HL-60 (cell line): Measurements from ENCODE around the gene PRICKLE2.

Source experiments
- DNase-seq, 2 experiments: peaks; one replicate each; pipeline ENCODE4 v3.0.0-alpha.2; 2010 to 2020; ENCODE audit warnings: low read depth in 1 of 2, low spot score in 1 of 2
- H3K27ac ChIP-seq: fragments of 250-450 bp; sonication (Bioruptor Pico); replicated peaks from 2 replicates; pipeline ENCODE4 v1.5.1; 2020; ENCODE audit warnings: mild to moderate bottlenecking, moderate library complexity
- H3K27me3 ChIP-seq: fragments of 250-450 bp; sonication (Bioruptor Pico); 2 replicates; pipeline ENCODE4 v1.5.1; 2021; ENCODE audit warnings: mild to moderate bottlenecking, moderate library complexity; ENCODE audit not compliant: insufficient read depth, poor library complexity, severe bottlenecking
- H3K4me3 ChIP-seq: replicated peaks from 2 replicates; pipeline ENCODE4 v1.5.1; 2011; ENCODE audit warnings: mild to moderate bottlenecking, control low read depth, low read length; ENCODE audit not compliant: insufficient read depth
- GABPA ChIP-seq: IDR thresholded peaks from 2 replicates; pipeline ENCODE4 v1.6.1; 2012; ENCODE audit warnings: low read depth
- POLR2AphosphoS5 ChIP-seq: IDR thresholded peaks from 2 replicates; pipeline ENCODE4 v1.6.1; 2012; ENCODE audit warnings: low read depth
- SPI1 ChIP-seq: IDR thresholded peaks from 2 replicates; pipeline ENCODE4 v1.6.1; 2012; ENCODE audit warnings: low read depth, mild to moderate bottlenecking, borderline replicate concordance
- TF ChIP-seq, protein P1 (sequence below): IDR thresholded peaks from one replicate; pipeline ENCODE4 v1.5.1; 2011; ENCODE audit warnings: low read length, control low read depth, inconsistent platforms; ENCODE audit not compliant: insufficient read depth
- TF ChIP-seq, protein P2 (sequence below): IDR thresholded peaks from 2 replicates; pipeline ENCODE4 v1.6.1; 2012; ENCODE audit warnings: low read depth; ENCODE audit not compliant: insufficient replicate concordance

The PRICKLE2 gene

DNA sequence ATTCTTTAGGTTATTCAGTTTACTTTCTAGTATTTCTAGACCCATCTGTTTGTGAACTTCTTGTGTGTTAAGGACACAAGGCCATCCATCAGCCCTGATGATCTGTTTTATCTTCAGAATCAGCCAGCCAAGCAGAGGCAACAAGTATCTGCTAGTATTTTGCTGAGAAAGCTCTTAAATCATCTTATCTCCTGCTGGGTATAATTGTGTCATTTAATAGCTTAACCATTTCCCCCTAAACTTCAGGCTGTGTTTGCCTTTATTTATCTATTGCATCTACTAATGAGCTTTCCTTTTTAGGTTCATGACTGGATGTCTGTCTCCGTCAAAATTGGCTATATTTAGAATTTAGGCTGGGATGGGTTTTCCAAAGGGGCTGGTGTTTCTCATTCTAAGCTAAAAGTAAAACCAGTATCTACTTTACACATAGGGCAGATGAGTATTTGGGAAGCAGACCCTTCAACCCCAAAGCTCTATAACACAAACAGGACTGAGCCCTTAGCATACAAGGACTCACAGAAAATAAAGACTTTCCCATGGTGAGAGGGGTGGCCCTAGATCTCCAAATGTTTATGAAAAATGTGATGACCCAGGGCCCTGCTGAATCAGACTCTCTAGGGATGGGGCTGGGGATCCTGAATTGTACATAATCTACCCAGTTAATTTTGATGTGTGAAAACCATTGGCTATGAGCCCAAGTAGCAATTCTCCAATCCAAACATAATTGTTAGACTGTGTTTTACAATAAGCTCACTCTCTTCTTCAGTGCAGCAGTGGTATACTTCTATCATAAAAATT, 136.7 kb downstream of the PRICKLE2 start:
- DNase-seq: no peak
- Histone ChIP-seq H3K4me3 (no peak overlapping the region), H3K27ac (no peak overlapping the region), H3K27me3 (peaks cover 2% of the 10 kb centered on the region)
- TF ChIP-seq POLR2AphosphoS5: no peak
- no peak for TF ChIP-seq GABPA
- TF ChIP-seq, protein P1, sequence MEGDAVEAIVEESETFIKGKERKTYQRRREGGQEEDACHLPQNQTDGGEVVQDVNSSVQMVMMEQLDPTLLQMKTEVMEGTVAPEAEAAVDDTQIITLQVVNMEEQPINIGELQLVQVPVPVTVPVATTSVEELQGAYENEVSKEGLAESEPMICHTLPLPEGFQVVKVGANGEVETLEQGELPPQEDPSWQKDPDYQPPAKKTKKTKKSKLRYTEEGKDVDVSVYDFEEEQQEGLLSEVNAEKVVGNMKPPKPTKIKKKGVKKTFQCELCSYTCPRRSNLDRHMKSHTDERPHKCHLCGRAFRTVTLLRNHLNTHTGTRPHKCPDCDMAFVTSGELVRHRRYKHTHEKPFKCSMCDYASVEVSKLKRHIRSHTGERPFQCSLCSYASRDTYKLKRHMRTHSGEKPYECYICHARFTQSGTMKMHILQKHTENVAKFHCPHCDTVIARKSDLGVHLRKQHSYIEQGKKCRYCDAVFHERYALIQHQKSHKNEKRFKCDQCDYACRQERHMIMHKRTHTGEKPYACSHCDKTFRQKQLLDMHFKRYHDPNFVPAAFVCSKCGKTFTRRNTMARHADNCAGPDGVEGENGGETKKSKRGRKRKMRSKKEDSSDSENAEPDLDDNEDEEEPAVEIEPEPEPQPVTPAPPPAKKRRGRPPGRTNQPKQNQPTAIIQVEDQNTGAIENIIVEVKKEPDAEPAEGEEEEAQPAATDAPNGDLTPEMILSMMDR: no peak
- TF ChIP-seq, protein P2, sequence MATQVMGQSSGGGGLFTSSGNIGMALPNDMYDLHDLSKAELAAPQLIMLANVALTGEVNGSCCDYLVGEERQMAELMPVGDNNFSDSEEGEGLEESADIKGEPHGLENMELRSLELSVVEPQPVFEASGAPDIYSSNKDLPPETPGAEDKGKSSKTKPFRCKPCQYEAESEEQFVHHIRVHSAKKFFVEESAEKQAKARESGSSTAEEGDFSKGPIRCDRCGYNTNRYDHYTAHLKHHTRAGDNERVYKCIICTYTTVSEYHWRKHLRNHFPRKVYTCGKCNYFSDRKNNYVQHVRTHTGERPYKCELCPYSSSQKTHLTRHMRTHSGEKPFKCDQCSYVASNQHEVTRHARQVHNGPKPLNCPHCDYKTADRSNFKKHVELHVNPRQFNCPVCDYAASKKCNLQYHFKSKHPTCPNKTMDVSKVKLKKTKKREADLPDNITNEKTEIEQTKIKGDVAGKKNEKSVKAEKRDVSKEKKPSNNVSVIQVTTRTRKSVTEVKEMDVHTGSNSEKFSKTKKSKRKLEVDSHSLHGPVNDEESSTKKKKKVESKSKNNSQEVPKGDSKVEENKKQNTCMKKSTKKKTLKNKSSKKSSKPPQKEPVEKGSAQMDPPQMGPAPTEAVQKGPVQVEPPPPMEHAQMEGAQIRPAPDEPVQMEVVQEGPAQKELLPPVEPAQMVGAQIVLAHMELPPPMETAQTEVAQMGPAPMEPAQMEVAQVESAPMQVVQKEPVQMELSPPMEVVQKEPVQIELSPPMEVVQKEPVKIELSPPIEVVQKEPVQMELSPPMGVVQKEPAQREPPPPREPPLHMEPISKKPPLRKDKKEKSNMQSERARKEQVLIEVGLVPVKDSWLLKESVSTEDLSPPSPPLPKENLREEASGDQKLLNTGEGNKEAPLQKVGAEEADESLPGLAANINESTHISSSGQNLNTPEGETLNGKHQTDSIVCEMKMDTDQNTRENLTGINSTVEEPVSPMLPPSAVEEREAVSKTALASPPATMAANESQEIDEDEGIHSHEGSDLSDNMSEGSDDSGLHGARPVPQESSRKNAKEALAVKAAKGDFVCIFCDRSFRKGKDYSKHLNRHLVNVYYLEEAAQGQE: no peak

DNA sequence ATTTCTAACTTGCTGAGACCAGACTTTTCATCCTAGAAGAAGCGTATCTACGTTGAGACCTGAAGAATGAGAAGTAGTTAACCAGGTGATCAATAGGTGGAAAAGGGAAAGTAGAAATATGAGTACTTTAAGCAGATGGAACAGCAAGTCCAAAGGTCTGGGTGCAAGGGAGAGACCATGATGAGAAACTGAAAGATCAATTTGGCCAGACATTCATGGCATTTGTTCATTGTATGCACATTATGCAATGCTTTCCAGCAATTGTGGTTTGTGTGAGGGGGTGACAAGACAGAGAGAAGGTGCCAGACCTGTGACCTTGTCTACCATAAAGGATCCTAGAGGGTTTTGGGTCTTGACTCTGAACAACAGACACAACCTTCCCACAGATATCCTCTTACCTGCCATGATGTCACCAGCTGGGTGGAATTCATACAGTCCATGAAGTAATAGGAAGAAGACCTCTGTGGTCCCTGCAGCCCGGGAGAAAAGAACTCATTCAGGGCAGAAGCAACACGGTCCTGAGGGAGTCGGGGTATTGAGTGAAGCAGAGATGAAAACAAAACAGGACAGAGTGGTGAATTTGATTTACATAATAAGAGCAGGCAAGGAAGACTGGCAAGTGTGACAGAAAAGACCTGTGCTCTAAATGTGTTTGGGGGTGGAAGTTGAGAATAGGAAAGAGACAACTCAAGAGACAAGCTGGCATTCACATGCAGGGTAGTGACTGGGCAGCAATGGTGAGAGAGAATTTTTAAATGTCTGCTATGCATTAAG, 138.6 kb downstream of the PRICKLE2 start:
- H3K27ac ChIP-seq: no peak overlapping the region
- TF ChIP-seq POLR2AphosphoS5 (no peak), GABPA (no peak), SPI1 (no peak)
- TF ChIP-seq, protein P2: no peak
- TF ChIP-seq, protein P1: no peak
- H3K27me3 ChIP-seq: peaks cover 2% of the 10 kb centered on the region
- no peak overlapping the region for H3K4me3 ChIP-seq
- DNase-seq: no peak

DNA sequence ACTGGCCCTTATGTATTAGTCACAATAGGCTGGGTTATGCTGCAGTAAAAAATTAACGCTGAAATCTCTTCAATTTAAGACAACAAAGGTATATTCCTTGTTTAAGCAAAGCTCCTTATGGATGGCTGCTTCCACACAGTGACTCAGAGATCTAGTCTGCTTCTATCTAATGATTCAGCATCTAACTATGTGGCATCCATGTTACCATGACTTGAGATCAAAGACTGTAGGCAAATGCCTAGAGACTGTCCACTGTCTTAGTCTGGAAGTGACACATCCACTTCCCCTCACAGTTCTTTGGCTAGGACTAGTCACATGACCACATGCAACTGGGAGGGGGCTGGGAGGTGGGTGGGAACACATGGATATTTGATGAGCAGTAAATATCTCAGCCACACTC, 140.6 kb downstream of the PRICKLE2 start:
- Histone ChIP-seq H3K27me3 (peaks cover 2% of the 10 kb centered on the region), H3K27ac (no peak overlapping the region), H3K4me3 (no peak overlapping the region)
- DNase-seq: no peak
- TF ChIP-seq, protein P2: no peak
- TF ChIP-seq, protein P1: no peak
- TF ChIP-seq POLR2AphosphoS5 (no peak), GABPA (no peak), SPI1 (no peak)
